ENCODE measurements around the gene PSMD1.
"Not testable (repeated sequence)": the region's sequence is repeated elsewhere in the genome, so short reads cannot be mapped to it uniquely, and the experiment has no call there.

PSMD1 gene

GRCh38 chr2:231163011-231163410, 106.3 kb downstream of the PSMD1 start:
- DNase-seq: no peak

GRCh38 chr2:231163414-231164095, 106.9 kb downstream of the PSMD1 start:
- DNase-seq: no peak

GRCh38 chr2:231167745-231168459, 111.2 kb downstream of the PSMD1 start:
- DNase-seq: no peak

GRCh38 chr2:231168460-231169139, 111.9 kb downstream of the PSMD1 start:
- no peak for DNase-seq

- no peak for DNase-seq
Measured at GRCh38 chr2:231169488-231169887, 112.8 kb downstream of the PSMD1 start.

DNA sequence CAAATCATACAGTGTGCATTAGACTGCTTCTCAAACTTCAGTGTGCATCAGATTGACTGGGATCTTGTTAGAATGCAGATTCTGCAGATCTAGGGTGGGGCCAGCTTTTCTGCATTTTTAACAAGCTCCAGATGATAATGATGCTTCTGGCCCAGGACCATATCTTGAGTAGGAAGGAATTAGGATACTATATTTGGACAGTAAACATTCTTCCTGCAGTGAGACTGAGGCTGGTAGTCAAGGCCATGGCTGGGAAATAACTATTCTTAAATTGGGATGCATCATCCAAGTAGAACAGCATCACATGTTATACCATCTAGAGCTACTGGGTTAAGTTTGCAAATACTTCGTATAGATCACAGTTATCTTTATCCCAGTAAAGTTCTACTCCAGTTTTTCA, 113.4 kb downstream of the PSMD1 start:
- no peak for DNase-seq

GRCh38 chr2:231172025-231172424, 115.4 kb downstream of the PSMD1 start:
- no peak for DNase-seq

DNA sequence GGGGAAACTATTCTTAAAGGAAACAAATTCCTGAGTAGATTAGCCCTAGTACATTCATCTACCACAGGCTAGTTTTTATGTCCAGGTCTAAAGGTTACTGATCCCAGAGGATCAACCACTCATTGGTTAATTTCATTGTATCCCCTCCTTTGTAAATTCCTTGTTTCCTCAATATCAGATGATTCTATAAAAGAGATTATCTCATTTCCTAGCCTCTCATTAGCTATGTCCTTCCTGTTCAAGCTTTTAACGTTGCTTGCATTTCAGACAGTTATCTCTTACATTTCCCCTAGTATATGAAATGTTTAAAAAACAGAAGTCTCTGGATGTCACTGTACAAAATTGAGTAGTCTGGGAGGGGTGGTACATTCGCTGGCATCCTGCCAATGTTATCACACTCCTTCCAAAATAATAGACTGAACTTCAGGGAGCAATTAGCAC, 117.6 kb downstream of the PSMD1 start:
- no peak for DNase-seq

DNA sequence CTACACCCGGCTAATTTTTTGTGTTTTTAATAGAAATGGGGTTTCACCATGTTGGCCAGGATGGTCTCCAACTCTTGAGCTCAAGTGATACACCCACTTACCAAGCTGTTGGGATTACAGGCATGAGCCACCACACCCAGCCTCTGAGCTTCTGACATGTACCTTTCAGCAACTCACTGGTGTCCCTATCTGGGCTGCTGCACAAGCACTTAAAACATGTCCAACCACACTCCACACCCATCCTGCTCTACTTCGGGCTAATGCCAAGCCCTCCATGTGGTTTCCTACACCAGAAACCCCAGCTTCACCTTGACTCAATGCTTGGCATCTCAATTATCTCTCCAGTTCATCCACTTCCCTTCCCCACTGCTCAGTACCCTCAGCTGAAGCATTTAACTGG, 119.4 kb downstream of the PSMD1 start:
- DNase-seq: no peak

DNA sequence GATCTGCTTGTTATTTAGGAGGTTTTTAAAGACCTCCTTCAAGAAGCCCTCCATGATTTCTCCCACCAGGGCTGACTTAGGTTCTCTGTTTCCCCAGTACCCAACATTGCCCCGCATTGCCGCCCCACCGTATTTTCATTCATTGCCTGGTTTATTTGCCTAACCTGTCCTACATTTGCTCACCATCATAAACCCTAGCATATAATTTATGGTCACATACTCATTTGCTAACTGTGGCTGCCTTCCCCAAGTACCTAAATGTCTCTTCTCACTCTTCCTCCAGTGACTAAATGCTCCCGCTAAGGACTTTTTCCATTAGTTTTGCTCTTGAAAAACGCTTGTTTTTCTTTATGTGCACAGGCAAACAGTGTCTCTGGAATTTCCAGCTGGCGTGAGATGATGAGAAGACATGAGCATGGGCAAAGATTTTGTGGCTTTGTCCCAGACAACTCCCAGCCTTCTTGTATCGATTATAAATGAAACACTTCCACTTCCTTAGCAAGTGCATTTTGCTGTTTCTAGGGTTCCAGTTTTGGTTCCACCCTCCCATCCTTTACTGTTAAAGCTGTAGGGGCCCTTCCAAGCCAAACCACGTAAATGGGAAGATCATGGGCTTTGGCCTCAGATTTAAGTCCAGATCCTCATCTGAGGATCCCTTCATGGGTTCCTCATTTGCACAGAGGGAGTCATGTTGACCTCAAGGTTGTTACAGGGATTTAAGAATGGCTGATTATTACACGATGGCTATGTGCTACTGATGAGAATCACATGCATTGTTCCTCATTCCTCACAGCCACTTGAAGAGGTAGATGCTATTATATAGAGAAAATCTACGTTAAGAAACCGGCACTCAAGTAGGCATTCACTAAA, 120.7 kb downstream of the PSMD1 start:
- peak; percentile 11 for DNase-seq

DNA sequence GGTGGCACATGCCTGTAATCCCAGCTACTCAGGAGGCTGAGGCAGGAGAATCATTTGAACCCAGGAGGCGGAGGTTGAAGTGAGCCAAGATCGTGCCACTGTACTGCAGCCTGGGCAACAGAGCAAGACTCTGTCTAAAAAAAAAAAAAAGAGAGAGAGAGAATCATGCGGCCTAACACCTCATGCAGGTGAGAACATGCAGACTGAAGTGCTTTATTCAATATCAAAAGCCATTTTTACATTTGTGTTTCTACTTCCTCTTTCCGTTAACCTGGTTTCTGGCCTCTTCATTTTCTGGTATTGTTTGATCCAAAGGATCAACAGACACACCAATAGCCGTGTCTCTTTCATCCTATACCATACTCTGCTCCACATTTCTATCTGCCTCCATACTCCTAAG, 122.1 kb downstream of the PSMD1 start:
- not testable (repeated sequence) for DNase-seq

GRCh38 chr2:231181860-231182512, 125.3 kb downstream of the PSMD1 start:
- DNase-seq: no peak

- DNase-seq: no peak
Measured at GRCh38 chr2:231182513-231182899, 125.8 kb downstream of the PSMD1 start.

DNA sequence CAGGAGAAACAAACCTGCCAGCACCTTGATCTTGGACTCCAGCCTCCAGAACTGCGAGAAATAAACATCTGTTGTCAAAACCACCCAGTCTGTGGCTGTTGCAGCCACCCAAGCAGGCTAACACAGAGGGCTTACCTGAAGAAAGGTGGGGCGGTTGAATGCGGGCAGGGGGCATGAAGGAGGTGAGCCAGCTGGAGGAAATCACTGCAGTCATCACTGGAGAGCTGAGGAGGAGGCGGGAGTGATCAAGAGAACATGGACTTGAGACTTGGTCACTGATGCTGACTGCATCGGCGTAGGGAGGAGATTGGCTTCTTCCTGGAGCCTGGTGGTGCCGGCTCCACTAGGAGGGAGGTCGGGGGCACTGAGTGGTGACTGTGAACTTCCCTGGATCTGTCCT, 127.2 kb downstream of the PSMD1 start:
- DNase-seq: no peak

DNA sequence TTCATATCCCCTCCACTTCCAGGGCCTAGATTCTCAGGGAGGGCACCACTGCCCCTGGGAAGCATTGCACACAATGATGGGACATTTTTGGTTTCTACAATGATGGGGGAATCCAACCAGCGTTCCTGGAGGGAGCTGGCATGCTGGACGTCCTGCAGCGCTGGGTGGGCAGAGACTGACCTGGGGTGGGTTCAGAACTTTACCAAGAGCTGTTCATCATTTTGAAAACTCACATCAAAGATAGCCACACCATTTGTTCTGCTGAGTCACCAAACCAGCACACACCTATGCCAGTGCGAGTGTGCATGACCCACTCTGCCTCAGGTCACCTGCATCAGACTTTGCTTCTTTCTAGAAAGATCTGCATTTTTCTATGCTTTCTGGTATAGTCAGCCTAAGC, 127.7 kb downstream of the PSMD1 start:
- no peak for DNase-seq

- DNase-seq: no peak
Measured at GRCh38 chr2:231185050-231185725, 128.5 kb downstream of the PSMD1 start.

GRCh38 chr2:231185886-231186285, 129.2 kb downstream of the PSMD1 start:
- DNase-seq: no peak

GRCh38 chr2:231186325-231186724, 129.7 kb downstream of the PSMD1 start:
- DNase-seq: no peak

DNA sequence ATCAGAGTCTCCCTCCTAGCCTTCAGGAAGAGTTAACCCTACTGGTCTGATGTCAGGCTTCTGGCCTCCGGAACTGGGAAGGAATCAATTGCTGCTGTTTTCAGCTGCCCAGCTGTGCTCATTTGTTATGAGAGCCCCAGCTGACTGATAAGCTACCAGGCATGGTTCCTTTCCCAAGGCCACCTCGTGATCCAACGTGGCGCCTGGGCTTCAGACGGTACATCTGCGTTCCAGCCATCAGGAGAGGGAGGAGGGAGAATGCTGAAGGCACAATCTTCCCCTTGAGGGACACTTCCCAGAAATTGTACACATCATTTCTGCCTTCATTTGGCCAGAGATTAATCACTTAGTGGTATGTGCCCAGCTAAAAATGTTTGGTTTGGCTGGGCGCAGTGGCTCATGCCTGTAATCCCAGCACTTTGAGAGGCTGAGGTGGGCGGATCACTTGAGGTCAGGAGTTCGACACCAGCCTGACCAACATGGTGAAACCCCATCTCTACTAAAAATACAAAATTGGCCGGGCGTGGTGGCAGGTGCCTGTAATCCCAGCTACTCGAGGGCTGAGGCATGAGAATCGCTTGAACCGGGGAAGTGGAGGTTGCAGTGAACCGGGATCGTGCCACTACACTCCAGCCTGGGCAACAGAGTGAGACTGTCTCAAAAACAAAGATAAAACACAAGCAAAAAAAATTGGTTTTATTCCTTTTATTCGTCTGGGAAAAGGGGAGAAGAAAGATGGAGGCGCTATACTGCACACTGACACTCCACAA, 131.3 kb downstream of the PSMD1 start:
- DNase-seq: no peak

DNA sequence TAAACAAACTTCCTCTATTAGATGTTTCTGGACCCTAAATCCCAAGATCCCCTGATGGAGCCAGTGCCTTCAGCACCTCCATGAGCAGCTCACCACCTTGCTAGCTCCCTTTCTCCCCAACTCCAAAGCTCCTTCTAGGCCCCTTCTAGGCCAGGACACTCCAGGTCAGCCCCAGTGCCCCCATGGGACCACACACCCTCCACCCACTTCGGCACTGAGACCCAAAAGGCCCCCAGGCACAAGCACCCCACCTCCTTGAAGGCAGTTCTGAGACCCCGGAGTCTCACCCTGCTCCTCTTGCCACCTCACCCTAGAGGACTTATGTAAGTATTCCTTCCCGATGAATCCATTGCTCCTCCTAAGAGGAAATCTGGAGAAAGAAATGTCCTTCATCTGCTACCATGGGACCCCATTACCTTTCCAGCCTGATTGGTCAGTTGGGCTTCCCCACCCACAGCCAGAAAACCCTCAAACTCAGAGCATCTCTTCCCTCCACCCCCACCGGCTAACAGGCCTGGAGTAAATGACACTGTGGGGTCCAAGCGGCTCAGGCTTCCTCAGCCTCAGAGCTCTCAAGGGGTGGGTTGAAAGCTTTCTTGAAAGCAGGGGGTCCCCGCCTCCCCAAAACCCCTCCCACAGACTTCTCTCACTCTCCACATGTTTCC, 132.0 kb downstream of the PSMD1 start:
- DNase-seq: no peak

GRCh38 chr2:231189171-231189530, 132.5 kb downstream of the PSMD1 start:
- DNase-seq: no peak
